Neuronal stem cell (in vitro differentiated cells): ENCODE measurements around the gene KIAA0753. TPM values are rescaled to one million over a fixed set of nuclear protein-coding genes. Genes with fewer than 3 reads are reported as not detected.

Experiments
- DNase-seq: peaks from one replicate; pipeline ENCODE4 v3.0.0-alpha.2; 2013; ENCODE audit warnings: low spot score
- H2AFZ ChIP-seq: one replicate; pipeline ENCODE4 v1.6.1; 2013; ENCODE audit warnings: mild to moderate bottlenecking, low read length, inconsistent platforms
- H2AK5ac ChIP-seq: 2 replicates; pipeline ENCODE4 v1.6.1; 2013; ENCODE audit warnings: low read depth, mild to moderate bottlenecking, inconsistent platforms, low read length, moderate library complexity, mixed read lengths
- H2BK120ac ChIP-seq: 2 replicates; pipeline ENCODE4 v1.6.1; 2013; ENCODE audit warnings: low read depth, mild to moderate bottlenecking, inconsistent platforms, low read length, moderate library complexity, mixed read lengths
- H2BK12ac ChIP-seq: one replicate; pipeline ENCODE4 v1.6.1; 2013; ENCODE audit warnings: low read length, inconsistent platforms
- H2BK15ac ChIP-seq: 2 replicates; pipeline ENCODE4 v1.6.1; 2013; ENCODE audit warnings: mild to moderate bottlenecking, low read length, inconsistent platforms, mixed read lengths
- H2BK5ac ChIP-seq: one replicate; pipeline ENCODE4 v1.6.1; 2013; ENCODE audit warnings: inconsistent platforms, mild to moderate bottlenecking, low read length, moderate library complexity
- H3K14ac ChIP-seq: one replicate; pipeline ENCODE4 v1.6.1; 2013; ENCODE audit warnings: low read length, inconsistent platforms
- H3K18ac ChIP-seq: 2 replicates; pipeline ENCODE4 v1.6.1; 2013; ENCODE audit warnings: low read length, inconsistent platforms
- H3K23ac ChIP-seq: 2 replicates; pipeline ENCODE4 v1.6.1; 2013; ENCODE audit warnings: low read depth, mild to moderate bottlenecking, mixed read lengths, low read length, inconsistent platforms; ENCODE audit not compliant: poor library complexity
- H3K27ac ChIP-seq: replicated peaks from 3 replicates; pipeline ENCODE4 v1.5.1; 2013; ENCODE audit warnings: low read length, inconsistent platforms
- H3K27me3 ChIP-seq, 3 experiments: 2 replicates each; pipeline ENCODE4 v1.6.1; 2013; ENCODE audit warnings: low read length in 3 of 3, mild to moderate bottlenecking in 2 of 3, inconsistent platforms in 1 of 3, low read depth in 1 of 3, mixed read lengths in 1 of 3, moderate library complexity in 1 of 3; ENCODE audit not compliant: control insufficient read depth in 3 of 3, insufficient read depth in 3 of 3
- H3K36me3 ChIP-seq, 2 donors: replicated peaks in 1 of 2; 2 replicates each; pipeline ENCODE4 v1.6.1; 2013; ENCODE audit warnings: low read length in 2 of 2; ENCODE audit not compliant: control insufficient read depth in 2 of 2, insufficient read depth in 2 of 2
- H3K4ac ChIP-seq: 2 replicates; pipeline ENCODE4 v1.6.1; 2013; ENCODE audit warnings: inconsistent platforms, mild to moderate bottlenecking, low read length, moderate library complexity
- H3K4me1 ChIP-seq, 2 donors: 1 replicate in 1 of 2; 2 replicates in 1 of 2; pipeline ENCODE4 v1.6.1; 2013; ENCODE audit warnings: low read length in 2 of 2, low read depth in 1 of 2; ENCODE audit not compliant: control insufficient read depth in 2 of 2, insufficient read depth in 1 of 2
- H3K4me2 ChIP-seq: one replicate; pipeline ENCODE4 v1.6.1; 2013; ENCODE audit warnings: mild to moderate bottlenecking, low read length, inconsistent platforms; ENCODE audit not compliant: insufficient read depth, poor library complexity, severe bottlenecking
- H3K4me3 ChIP-seq, 2 donors: 2 replicates each; pipeline ENCODE4 v1.5.1; 2013; ENCODE audit warnings: low read length in 2 of 2, mild to moderate bottlenecking in 2 of 2, inconsistent platforms in 1 of 2, moderate library complexity in 1 of 2
- H3K79me1 ChIP-seq: one replicate; pipeline ENCODE4 v1.6.1; 2013; ENCODE audit warnings: low read depth, mild to moderate bottlenecking, inconsistent platforms, low read length, moderate library complexity
- H3K9ac ChIP-seq: one replicate; pipeline ENCODE4 v1.6.1; 2013; ENCODE audit warnings: mild to moderate bottlenecking, low read depth, low read length, inconsistent platforms; ENCODE audit not compliant: poor library complexity
- H3K9me3 ChIP-seq, 2 donors: replicated peaks in 1 of 2; 2 replicates each; pipeline versions ENCODE3 to v1.6.1; 2013; ENCODE audit warnings: low read length in 2 of 2, mild to moderate bottlenecking in 2 of 2, inconsistent platforms in 1 of 2, low read depth in 1 of 2, mixed read lengths in 1 of 2, moderate library complexity in 1 of 2; ENCODE audit not compliant: control insufficient read depth in 2 of 2, insufficient read depth in 1 of 2
- H4K8ac ChIP-seq: one replicate; pipeline ENCODE4 v1.6.1; 2013; ENCODE audit warnings: low read depth, mild to moderate bottlenecking, inconsistent platforms, low read length, moderate library complexity
- H4K91ac ChIP-seq: one replicate; pipeline ENCODE4 v1.6.1; 2013; ENCODE audit warnings: low read length, low read depth, mild to moderate bottlenecking, inconsistent platforms; ENCODE audit not compliant: poor library complexity
- WGBS, 2 donors: extraction: QIAGEN DNeasy Blood & Tissue Kit; methylation state at CpG; one replicate each; pipeline ENCODE4 v1.1.7; 2013; ENCODE audit warnings: missing lambda C conversion rate in 2 of 2, mixed read lengths in 1 of 2; ENCODE audit not compliant: insufficient read length in 2 of 2, insufficient replicate concordance in 1 of 2; ENCODE audit errors: extremely low coverage in 2 of 2; 5-methylcytosine and 5-hydroxymethylcytosine counted together
- polyA plus RNA-seq, 2 experiments: library from polyadenylated mRNA; stranded (reverse); fragments of 200-250 nt; gene quantifications; one replicate each; pipeline ENCODE4 v1.2.3, GENCODE V29; 2013

Gene KIAA0753
- polyA plus RNA-seq (2013, experiment 1 of 2): 14.1 TPM
- 14.9 TPM for polyA plus RNA-seq (2013, experiment 2 of 2)

GRCh38 chr17:6640536-6641246 is at the start of gene KIAA0753, which contains the start of gene TXNDC17:
TSS of gene KIAA0753 (minus strand) at chr17:6640711. CDS start at chr17:6635103, 5,608 bp downstream.
TSS of gene TXNDC17 (plus strand) at chr17:6641060. CDS start at chr17:6641083, 23 bp downstream.
- Histone ChIP-seq H3K36me3 (peaks cover 4 to 57% of the 10 kb centered on the region in 2 donors), H2BK120ac (no peak within 1 kb of the TSS), H2BK15ac (peak within 1 kb of the TSS; percentile 78), H3K27ac (peak within 1 kb of the TSS; percentile 94), H3K4me3 (peak within 1 kb of the TSS; percentile 76 to 97), H3K9me3 (no peaks in the 10 kb centered on the region), H4K8ac (no peak within 1 kb of the TSS), H3K14ac (peak within 1 kb of the TSS; percentile 76), H3K27me3 (no peaks in the 10 kb centered on the region), H3K18ac (peak within 1 kb of the TSS; percentile 98), H4K91ac (peak within 1 kb of the TSS; percentile 22), H3K4ac (peak within 1 kb of the TSS; percentile 97), H3K4me2 (peak within 1 kb of the TSS; percentile 90), H3K4me1 (peaks cover 9 to 13% of the 10 kb centered on the region in 2 donors), H2AFZ (peak within 1 kb of the TSS; percentile 100), H2BK5ac (peak within 1 kb of the TSS; percentile 69), H3K23ac (peak within 1 kb of the TSS; percentile 97), H3K79me1 (peaks cover 31% of the 10 kb centered on the region), H2BK12ac (peak within 1 kb of the TSS; percentile 30), H3K9ac (peak within 1 kb of the TSS; percentile 98), H2AK5ac (peak within 1 kb of the TSS; percentile 97)
- DNase-seq: peak; percentile 89
- no CpG with 5 or more reads among the region's 52 CpGs for WGBS, 2 donors

GRCh38 chr17:6688944-6689343 is 48.4 kb upstream of the KIAA0753 start:
- H3K4me2 ChIP-seq: no peak overlapping the region
- H3K36me3 ChIP-seq: no peaks in the 10 kb centered on the region
- no peak overlapping the region for H3K14ac ChIP-seq
- no peak overlapping the region for H4K91ac ChIP-seq
- H3K79me1 ChIP-seq: no peaks in the 10 kb centered on the region
- H3K9me3 ChIP-seq: no peaks in the 10 kb centered on the region
- H2BK12ac ChIP-seq: no peak overlapping the region
- no CpG with 5 or more reads among the region's 9 CpGs for WGBS, 2 donors
- H2BK15ac ChIP-seq: no peak overlapping the region
- H3K4me3 ChIP-seq: peak overlapping the region in 1 of 2 donors; percentile 34
- H3K18ac ChIP-seq: no peak overlapping the region
- no peak overlapping the region for H3K27ac ChIP-seq
- no peak overlapping the region for H4K8ac ChIP-seq
- no peak overlapping the region for H2BK5ac ChIP-seq
- no peak overlapping the region for H2AK5ac ChIP-seq
- H3K4me1 ChIP-seq: no peaks in the 10 kb centered on the region
- no peak for DNase-seq
- H3K4ac ChIP-seq: no peak overlapping the region
- H3K9ac ChIP-seq: no peak overlapping the region
- no peak overlapping the region for H2AFZ ChIP-seq
- peaks cover 0 to 22% (median 0%) of the 10 kb centered on the region in 3 experiments for H3K27me3 ChIP-seq
- H3K23ac ChIP-seq: no peak overlapping the region
- H2BK120ac ChIP-seq: no peak overlapping the region

GRCh38 chr17:6686026-6686425 is 45.5 kb upstream of the KIAA0753 start:
- Histone ChIP-seq H2AK5ac (no peak overlapping the region), H3K9me3 (no peaks in the 10 kb centered on the region), H2BK12ac (no peak overlapping the region), H2AFZ (no peak overlapping the region), H4K91ac (peak overlapping the region; percentile 7), H2BK15ac (no peak overlapping the region), H2BK5ac (no peak overlapping the region), H3K79me1 (no peaks in the 10 kb centered on the region), H4K8ac (no peak overlapping the region), H3K4me2 (no peak overlapping the region), H3K4ac (no peak overlapping the region), H3K4me1 (no peaks in the 10 kb centered on the region), H3K14ac (no peak overlapping the region), H3K23ac (no peak overlapping the region), H3K4me3 (no peak overlapping the region), H2BK120ac (no peak overlapping the region), H3K9ac (peak overlapping the region; percentile 44), H3K36me3 (no peaks in the 10 kb centered on the region), H3K27ac (no peak overlapping the region), H3K27me3 (peaks cover 0 to 24% (median 0%) of the 10 kb centered on the region in 3 experiments), H3K18ac (no peak overlapping the region)
- DNase-seq: no peak
- no CpG with 5 or more reads among the region's 4 CpGs for WGBS, 2 donors
